ENCODE measurements around the gene CMTM1.

GRCh38 chr16:66572356-66572755 lies 6.1 kb downstream of the CMTM1 start:
- TF ChIP-seq, protein P1, sequence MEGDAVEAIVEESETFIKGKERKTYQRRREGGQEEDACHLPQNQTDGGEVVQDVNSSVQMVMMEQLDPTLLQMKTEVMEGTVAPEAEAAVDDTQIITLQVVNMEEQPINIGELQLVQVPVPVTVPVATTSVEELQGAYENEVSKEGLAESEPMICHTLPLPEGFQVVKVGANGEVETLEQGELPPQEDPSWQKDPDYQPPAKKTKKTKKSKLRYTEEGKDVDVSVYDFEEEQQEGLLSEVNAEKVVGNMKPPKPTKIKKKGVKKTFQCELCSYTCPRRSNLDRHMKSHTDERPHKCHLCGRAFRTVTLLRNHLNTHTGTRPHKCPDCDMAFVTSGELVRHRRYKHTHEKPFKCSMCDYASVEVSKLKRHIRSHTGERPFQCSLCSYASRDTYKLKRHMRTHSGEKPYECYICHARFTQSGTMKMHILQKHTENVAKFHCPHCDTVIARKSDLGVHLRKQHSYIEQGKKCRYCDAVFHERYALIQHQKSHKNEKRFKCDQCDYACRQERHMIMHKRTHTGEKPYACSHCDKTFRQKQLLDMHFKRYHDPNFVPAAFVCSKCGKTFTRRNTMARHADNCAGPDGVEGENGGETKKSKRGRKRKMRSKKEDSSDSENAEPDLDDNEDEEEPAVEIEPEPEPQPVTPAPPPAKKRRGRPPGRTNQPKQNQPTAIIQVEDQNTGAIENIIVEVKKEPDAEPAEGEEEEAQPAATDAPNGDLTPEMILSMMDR (IDR thresholded peaks at IDR 0.05) = no peak
- no peak for TF ChIP-seq POLR2A (IDR thresholded peaks at IDR 0.05)

Measured in right lobe of liver (tissue), 4 donors.